Superior temporal gyrus (tissue), 1 donor: ENCODE data around the gene FRMD4A.
"Not testable (repeated sequence)": the region's sequence is repeated elsewhere in the genome, so short reads cannot be mapped to it uniquely, and the experiment has no call there.

Experiments used
- DNase-seq: peaks from one replicate; pipeline ENCODE4 v3.0.0-alpha.2; 2016; ENCODE audit errors: extremely low spot score

FRMD4A gene

GRCh38 chr10:13950543-13950939 is 380.2 kb downstream of the FRMD4A start:
- no peak for DNase-seq

GRCh38 chr10:13949844-13950542 is 380.7 kb downstream of the FRMD4A start:
- no peak for DNase-seq

GRCh38 chr10:13946209-13946460 is 384.6 kb downstream of the FRMD4A start:
- no peak for DNase-seq

- no peak for DNase-seq
Observed at GRCh38 chr10:13945390-13946208, 385.1 kb downstream of the FRMD4A start.

GRCh38 chr10:13944823-13945222 is 385.9 kb downstream of the FRMD4A start:
- no peak for DNase-seq

- DNase-seq: no peak
Observed at GRCh38 chr10:13943735-13944398, 386.9 kb downstream of the FRMD4A start.

GRCh38 chr10:13942035-13942434 is 388.7 kb downstream of the FRMD4A start:
- no peak for DNase-seq

GRCh38 chr10:13939391-13939790 is 391.3 kb downstream of the FRMD4A start:
- DNase-seq: no peak

GRCh38 chr10:13938950-13939349 is 391.8 kb downstream of the FRMD4A start:
- DNase-seq: no peak

GRCh38 chr10:13936826-13937225 is 393.9 kb downstream of the FRMD4A start:
- DNase-seq: no peak

DNA sequence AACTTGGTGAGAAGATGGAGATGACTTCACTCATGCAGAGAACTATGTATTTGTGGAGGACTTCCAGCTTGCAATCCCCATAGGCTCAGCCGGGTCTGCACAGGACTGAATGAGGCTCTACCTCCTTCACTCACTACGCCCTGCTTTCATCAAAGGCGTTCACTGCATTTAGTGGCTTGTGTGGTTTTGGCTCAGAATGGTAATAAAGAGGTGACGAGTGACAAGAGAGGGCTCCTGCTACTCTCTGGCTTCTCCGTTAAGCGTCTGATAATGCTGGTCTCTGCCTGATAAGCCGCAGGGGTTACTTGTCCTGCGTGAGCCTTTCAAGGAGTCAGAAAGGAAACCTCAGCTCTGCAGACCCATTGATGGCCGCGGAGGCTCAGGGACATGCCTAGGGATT is 400.6 kb downstream of the FRMD4A start:
- DNase-seq: no peak

DNA sequence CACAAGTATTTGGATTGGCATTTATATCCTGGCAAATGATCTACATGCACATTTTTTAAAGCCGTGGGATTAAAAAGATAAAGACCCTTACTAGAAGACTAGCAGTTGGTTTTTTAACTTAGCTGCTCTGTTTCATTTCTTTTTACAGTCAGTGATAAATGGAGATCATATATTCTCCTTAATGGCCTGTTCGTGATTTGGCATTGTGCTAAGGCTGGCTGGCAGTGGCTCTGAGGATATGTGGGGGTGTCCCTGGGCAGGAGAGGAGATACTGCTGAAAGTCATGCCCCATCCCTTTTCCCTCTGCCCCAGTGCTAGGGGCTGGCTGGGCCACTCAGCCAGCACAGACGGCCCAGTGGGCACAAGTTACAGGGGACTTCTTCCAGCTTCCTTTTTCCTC is 402.3 kb downstream of the FRMD4A start:
- DNase-seq: no peak

DNA sequence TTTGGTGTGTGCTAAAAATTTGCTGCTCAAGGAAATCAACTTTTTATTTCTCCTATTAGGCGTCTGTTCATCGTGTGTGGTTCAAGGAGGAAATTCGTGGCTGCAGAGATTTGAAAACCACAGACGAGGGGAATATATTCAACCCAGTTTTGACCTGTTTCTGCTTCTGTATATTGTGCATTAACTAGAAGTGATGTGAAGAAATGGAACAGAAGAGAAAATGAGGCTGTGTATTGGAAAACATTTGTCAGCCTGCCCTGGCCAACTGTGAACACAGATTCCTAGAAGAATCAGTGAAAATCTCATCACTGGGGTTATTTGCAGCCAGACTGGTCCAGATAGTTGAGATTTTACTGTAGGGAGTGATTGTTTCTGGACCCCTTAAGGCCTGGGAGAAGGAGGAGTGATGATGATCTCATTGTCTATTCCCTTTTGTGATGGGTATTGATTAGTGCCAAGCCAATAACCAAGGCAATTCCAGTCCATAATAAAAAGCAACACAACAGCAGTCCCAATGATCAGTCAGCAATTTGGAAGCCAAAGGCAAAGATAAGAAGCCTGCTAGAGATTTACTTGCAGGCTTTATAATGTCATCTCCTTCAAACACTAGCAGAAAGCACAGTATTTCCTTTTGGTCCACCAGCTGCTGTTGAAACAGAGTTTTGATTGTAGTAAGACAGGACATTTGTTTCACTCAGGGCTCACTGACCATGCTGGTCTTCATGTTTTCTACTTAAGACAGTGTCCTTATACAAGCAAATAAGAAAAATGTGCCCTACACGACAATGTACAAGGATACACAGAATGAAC is 404.5 kb downstream of the FRMD4A start:
- no peak for DNase-seq

GRCh38 chr10:13924040-13924725 is 406.5 kb downstream of the FRMD4A start:
- DNase-seq: no peak

GRCh38 chr10:13922586-13922985 is 408.1 kb downstream of the FRMD4A start:
- no peak for DNase-seq

GRCh38 chr10:13921941-13922340 is 408.8 kb downstream of the FRMD4A start:
- no peak for DNase-seq

DNA sequence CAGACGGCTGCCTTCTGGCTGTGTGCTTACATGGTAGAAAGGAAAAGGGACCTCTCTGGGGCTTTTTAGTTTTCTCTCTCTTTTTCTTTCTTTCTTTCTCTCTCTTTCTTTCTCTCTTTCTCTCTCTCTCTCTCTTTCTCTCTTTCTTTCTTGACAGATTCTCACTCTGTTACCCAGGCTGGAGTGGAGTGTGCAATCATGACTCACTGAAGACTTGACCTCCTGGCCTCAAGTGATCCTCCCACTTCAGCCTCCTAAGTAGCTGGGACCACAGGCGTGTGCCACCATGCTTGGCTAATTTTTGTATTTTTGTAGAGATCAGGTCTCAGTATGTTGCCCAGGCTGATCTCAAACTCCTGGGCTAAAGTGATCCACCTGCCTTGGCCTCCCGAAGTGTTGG is 409.6 kb downstream of the FRMD4A start:
- DNase-seq: not testable (repeated sequence)

- no peak for DNase-seq
Observed at GRCh38 chr10:13920465-13920864, 410.3 kb downstream of the FRMD4A start.

DNA sequence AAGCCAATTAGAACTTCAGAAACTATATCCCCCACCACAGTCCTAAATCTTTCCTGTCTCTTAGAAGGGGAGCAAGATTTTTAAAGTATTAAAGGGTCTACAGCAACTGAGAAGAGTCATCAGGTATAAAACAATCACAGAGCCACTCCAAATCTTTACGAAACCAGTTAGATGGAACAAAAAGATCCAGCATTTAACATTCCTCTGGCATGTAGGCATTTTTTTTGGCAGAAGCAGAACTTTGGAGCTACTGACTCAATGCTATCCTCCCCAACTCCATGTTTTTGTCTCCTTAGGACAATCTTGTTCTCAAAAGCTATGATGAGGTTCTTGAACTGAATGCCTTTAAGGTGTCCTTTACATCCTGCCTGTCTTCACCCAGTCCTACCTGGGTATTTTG is 410.7 kb downstream of the FRMD4A start:
- no peak for DNase-seq

DNA sequence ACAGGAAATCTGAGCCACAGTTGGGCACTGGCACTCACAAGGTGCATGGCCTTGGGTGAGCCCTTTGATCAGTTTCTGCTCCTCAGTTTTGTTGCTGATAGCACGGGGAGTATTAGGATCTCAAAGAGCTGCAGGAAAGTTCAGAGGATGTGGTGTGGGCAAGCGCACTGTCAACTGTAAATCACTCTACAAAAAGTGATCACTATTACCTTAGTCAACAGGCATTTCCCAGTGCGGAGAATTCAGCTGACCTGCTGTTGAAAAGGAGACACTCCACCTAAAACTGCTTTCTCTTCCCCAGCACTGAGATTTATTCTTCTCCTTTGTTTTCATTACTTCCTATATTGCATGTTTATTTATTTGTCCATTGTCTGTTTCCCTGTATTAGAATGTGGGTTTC is 412.9 kb downstream of the FRMD4A start:
- no peak for DNase-seq

GRCh38 chr10:13916384-13916947 is 414.3 kb downstream of the FRMD4A start:
- DNase-seq: no peak
